GM10266 (cell line): ENCODE data around the gene CPHXL.

ENCODE experiments used
- DNase-seq: peaks from one replicate; pipeline ENCODE4 v3.0.0; 2012; ENCODE audit errors: extremely low spot score
- TF ChIP-seq, protein P1 (sequence below): IDR thresholded peaks from 2 replicates; pipeline ENCODE4 v1.5.1; 2012; ENCODE audit warnings: mild to moderate bottlenecking, low read depth; ENCODE audit not compliant: control insufficient read depth, insufficient read depth; ENCODE audit errors: missing control alignments

Gene CPHXL

DNA sequence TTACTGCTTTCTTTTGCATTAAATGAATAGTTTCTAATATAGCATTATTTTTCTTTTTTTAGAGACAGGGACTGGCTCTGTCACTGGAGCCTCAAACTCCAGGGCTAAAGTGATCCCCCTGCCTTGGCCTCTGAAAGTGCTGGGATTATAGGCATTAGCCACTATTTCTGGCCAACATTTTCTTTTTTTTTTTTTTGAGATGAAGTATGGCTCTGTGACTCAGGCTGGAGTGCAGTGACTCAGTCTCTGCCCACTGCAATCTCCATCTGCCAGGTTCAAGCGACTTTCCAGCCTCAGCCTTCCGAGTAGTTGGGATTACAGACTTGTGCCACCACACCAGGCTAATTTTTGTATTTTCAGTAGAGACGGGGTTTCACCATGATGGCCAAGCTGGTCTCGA, 23.0 kb downstream of the CPHXL start:
- TF ChIP-seq, protein P1, sequence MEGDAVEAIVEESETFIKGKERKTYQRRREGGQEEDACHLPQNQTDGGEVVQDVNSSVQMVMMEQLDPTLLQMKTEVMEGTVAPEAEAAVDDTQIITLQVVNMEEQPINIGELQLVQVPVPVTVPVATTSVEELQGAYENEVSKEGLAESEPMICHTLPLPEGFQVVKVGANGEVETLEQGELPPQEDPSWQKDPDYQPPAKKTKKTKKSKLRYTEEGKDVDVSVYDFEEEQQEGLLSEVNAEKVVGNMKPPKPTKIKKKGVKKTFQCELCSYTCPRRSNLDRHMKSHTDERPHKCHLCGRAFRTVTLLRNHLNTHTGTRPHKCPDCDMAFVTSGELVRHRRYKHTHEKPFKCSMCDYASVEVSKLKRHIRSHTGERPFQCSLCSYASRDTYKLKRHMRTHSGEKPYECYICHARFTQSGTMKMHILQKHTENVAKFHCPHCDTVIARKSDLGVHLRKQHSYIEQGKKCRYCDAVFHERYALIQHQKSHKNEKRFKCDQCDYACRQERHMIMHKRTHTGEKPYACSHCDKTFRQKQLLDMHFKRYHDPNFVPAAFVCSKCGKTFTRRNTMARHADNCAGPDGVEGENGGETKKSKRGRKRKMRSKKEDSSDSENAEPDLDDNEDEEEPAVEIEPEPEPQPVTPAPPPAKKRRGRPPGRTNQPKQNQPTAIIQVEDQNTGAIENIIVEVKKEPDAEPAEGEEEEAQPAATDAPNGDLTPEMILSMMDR, result no peak
- no peak for DNase-seq

DNA sequence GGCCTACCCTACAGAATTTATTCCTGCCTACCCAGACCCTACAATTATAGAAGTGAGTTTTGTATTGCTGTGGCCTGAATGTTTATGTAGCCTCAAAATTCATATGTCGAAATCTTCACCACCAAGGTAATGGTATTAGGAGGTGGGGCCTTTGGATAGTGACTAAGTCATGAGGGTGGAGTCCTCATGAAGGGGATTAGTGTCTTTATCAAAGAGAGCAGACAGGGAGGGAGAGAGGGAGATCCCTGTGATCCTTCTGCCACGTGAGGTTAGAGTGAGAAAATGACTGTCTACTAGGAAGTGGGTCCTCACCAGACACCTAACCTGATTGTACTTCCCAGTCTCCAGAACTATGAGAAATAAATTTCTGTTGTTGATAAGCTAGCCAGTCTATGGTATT, 24.0 kb downstream of the CPHXL start:
- TF ChIP-seq, protein P1, result no peak
- no peak for DNase-seq

DNA sequence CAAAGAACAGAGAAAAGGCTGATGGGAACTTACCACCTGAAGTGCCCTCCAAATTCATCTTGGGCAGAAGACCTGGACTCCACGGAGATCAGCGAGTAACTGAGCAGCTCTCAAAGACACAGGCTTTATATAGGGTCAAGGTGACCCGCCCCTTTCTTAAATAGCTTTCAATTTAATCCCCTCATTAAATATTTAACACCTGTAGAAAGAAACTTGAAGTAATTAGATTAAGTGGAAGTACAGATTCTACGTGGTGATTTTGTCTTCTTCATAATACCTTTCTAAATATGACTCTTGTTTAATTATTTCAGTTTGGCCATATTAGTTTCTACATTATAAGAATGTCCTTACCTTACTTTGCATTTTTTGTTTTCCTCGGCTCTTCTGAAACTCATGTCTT, 24.9 kb downstream of the CPHXL start, which contains the start of gene DUXB:
Gene DUXB, minus strand, starts transcription at position 101 of the 400 bp plus-strand sequence. Its CDS starts 43 bp downstream, at position 58.
- TF ChIP-seq, protein P1, result no peak

DNA sequence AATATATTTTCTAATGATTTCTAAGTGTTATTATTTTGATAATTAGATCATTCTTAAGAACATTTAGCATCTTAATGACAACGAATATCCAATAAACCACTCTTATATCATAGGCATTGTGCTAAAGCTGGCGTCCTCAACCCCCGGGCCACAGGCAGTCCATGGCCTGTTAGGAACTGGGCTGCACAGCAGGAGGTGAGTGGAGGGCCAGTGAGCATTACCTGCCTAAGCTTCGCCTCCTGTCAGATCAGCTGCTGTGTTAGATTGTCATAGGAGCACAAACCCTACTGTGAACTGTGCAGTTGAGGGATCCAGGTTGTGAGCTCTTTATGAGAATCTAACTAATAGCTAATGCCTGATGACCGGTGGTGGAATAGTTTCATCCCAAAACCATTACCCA, 28.7 kb downstream of the CPHXL start:
- DNase-seq, result no peak
- TF ChIP-seq, protein P1, result no peak

More for the DNA sequence above, 24.9 kb downstream of the CPHXL start, which contains the start of gene DUXB:
- no peak for DNase-seq

DNA sequence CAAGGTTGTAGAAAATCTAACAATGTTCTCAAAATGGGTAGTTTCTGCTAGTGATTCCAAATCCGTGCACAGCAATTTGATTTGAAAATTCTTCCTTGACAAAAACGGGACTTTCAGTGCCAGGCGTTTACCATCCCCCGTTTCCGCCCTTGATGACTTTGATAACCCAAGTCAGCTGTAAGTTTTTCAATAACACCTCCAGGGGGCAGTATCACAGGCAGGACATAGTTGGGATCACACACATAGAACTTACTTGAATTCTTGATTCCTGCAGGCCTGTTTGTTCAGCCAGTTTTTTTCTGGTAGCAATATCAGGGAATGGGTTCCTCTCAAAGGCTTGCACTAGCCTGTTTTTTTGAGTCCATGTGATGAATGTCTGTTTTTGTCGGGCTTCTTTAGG, 30.6 kb downstream of the CPHXL start:
- TF ChIP-seq, protein P1, result no peak
- DNase-seq, result no peak

DNA sequence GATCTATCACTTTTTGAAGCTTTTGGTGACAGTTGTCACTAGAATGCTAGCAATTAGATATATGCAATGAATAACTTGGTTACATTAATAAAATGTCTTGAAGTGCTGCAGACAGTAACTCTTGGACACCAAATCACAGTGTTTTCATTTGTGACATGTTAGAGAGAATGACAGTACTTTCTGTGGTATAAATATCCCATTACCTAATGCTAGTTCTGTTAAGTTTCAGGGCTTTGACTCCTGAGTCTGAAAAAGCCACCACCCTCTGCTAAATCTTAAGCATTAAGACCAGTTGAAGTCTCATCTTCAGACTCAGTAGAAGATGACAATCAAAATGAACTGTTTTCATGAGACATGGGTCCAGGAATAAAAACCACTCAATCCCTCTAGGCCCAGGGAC, 38.9 kb downstream of the CPHXL start:
- DNase-seq, result no peak
- TF ChIP-seq, protein P1, result no peak

DNA sequence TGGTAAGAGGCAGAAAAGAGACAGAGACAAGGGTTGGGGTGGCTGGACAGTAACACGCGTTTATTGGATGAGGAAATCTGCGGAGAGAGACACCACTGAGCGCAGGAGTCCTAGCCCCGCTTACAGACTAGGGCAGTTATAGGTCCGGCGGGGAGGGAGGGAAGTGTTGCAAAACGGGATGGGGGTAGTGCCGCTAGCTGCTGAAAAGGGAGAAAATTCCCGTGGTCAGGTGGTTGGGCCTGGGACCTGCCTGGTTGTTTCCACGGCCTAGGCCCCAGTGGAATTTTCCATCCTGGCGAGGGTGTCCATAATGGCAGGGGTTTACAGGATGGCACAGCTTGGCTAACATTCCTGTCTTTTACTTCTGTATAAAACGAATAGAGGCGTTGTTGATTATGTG, 44.0 kb downstream of the CPHXL start:
- TF ChIP-seq, protein P1, result no peak
- DNase-seq, result no peak
